GM18502 (cell line): Measurements from ENCODE around the gene BRINP3.
A peak's percentile ranks its signal among the peaks of the same experiment; 100 is the strongest.

Experiments used
- ATAC-seq: cut with Tn5 transposase; IDR thresholded peaks from one replicate; pipeline ENCODE4 v1.9.1; 2021; ENCODE audit warnings: mild to moderate bottlenecking; ENCODE audit not compliant: unreplicated experiment, poor library complexity

BRINP3 gene

DNA sequence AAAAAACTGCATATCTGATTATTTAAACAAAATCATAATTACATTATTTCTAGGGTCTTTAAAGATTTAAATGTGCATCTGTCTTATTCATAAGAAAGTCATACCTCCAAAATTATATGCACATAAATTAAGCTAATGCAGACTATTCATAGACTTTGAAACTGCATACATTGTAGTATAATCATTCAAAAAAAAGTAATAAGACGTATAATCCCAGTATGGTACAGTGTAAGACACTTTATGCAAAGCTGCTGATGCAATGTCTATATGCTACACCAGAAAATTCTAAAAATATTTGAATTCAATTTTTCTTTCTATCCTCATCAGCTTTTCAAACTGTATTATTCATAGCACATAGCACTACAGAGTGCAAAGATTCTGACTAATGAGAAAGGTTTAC, 22.0 kb downstream of the BRINP3 start:
- ATAC-seq, result no peak

- ATAC-seq, result no peak
These were observed 24.1 kb downstream of the BRINP3 start for GRCh38 chr1:190453550-190453949.

GRCh38 chr1:190452272-190452848, 25.3 kb downstream of the BRINP3 start:
- no peak for ATAC-seq

DNA sequence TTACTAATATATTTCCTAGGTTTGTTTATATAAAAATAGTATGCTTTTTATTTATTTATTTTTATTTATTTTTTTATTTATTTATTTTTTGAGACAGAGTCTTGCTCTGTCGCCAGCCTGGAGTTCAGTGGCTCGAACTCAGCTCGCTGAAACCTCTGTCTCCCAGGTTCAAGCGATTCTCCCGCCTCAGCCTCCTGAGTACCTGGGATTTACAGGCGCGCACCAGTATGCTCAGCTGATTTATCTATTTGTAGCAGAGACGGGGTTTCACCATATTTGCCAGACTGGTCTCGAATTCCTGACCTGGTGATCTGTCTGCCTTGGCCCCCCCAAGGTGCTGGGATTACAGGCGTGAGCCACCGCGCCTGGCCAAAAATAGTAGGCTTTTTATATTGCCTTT, 33.2 kb downstream of the BRINP3 start:
- no peak for ATAC-seq

DNA sequence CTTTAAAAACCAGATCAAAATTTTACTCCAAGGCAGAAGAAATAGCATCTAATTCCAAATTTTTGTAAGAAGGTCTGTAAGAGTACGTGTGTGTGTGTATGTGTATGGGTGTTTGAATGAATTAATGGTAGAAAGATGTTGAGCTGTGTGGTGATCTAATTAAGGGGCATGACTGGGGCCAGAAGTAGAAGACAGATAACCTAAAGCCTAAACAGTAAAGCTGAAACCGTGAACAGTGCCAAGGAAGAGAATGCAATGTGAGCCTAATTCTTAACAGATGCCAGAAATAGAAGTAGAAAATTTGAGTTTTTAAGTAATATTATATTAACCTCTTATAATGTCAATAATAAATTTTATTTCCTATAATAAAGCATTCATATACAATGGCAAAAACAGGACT, 38.2 kb downstream of the BRINP3 start:
- no peak for ATAC-seq

DNA sequence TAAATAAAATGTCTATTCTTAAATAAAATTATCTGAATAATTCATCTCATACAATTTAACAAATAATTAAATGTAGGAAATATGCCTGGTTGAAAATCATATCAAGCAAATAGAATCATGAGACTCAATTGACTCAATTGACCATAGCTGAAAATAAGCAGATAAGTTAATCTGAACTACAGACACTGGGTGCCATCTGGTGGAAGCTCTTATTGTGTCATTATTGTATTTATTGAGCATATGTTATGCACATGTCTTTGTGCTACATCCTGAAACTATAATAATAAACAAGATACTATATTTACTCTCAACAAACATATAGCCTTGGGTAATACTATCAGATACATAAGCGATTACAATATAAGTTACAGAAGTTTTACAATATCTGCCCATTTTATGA, 41.0 kb downstream of the BRINP3 start:
- peak; percentile 61 for ATAC-seq

DNA sequence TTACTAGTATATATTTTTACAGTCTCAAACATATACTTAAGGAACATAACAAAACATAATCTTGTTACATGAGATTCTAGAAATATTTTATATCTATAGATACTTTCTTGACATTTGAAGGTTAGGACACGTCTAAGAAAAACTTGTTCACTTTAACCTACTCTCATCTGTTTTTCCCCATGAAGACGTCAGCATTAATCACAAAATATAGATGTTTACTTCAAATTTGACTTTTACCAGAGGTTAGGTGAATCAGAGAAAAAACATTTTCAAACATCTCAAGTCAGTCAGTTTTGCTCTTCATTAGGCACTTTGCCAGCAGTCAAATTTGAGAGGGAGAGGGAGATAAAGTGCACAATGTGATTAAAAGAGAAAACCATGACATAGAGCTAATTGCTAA, 47.7 kb downstream of the BRINP3 start:
- no peak for ATAC-seq

DNA sequence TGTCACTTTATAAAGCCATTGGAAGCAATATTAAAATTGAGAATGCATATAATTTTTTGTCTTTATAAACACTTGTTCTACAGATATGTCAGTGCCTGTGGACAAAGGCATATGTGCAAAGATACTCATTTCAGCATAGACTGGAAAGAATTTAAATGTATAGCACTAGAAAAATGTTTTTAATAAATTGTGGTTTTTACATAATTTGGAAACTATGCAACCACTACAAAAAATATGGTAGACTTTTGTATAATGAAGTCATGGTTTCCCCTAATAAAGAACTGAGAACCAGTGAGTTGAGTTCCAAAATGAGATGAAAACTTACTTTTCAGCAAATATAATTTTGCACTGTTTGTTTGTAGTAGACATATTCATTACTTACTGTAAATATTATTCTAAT, 48.5 kb downstream of the BRINP3 start:
- ATAC-seq, result no peak

DNA sequence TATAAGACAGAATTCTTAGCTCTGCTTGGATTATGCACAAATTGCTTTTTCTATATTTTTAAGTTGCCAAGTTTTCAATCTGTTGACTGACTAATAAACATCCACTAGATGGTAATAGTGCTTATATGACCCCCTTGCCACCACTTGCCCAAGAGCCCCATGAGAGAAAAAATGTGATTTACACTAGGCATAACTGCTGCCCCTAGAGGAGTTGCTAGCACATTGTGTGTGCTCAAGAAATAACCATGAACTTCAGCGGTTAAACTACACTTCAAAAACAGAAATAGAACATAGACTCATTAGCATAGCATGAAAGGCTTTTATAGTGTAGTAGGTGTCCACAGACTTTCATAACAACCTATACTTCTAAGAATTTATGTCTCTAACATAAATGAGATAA, 61.4 kb downstream of the BRINP3 start:
- no peak for ATAC-seq

DNA sequence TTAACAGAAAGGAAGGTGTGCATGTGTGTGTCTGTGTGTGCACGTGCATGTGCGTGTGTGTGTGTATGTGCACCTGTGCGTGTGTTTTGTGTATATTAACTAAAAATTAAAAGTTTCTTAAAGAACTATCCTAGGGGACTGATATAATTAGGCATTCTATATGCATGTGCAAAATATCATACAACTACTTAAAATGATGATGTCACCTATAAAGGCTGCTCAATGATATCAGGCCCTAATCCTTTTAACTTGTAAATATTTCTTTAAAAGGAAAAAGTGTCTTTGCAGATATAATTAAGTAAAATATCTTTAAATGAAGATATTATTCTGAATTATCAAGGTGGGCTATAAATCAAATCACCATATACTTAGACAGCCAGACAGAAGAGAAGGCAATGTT, 64.5 kb downstream of the BRINP3 start:
- no peak for ATAC-seq

- ATAC-seq, result no peak
These were observed 74.3 kb downstream of the BRINP3 start for GRCh38 chr1:190403402-190403801.

DNA sequence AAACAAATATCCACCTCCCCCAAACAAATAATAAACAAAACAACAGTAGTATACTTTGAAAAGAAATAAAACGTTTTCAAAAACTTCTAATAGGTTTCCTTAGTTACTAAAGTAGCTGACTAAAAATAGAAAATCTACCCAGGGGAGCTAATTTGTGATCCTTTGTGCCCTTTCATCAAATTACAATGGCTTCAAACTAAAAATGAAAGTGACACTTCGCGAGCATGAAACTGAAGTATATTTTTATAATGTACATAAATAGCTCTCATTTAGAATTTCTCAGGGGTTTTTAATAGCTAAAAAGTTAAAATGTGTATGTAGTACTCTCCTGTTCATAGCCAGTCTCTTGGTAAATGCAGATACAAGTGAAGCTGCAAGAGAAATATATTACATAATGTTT, 78.4 kb downstream of the BRINP3 start:
- ATAC-seq, result no peak

GRCh38 chr1:190391582-190391981, 86.1 kb downstream of the BRINP3 start:
- no peak for ATAC-seq

DNA sequence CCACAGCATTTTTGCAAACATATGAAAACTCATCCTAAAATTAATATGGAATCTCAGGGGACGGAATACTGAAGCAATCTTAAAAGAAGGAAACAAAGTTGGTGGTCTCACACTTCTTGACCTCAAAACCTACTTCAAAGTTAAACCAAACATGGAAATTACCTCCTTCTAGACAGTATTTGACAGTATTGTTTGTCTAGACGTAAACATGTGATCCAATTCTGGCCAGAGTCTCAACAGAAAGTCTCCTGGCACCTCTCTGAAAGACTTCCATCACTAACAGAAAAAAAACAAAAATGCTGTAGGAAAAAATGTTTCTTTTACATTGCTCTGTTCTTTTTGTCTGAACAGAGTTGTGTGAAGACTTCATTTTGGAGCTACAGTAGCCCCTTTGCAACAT, 99.7 kb downstream of the BRINP3 start:
- ATAC-seq, result no peak

DNA sequence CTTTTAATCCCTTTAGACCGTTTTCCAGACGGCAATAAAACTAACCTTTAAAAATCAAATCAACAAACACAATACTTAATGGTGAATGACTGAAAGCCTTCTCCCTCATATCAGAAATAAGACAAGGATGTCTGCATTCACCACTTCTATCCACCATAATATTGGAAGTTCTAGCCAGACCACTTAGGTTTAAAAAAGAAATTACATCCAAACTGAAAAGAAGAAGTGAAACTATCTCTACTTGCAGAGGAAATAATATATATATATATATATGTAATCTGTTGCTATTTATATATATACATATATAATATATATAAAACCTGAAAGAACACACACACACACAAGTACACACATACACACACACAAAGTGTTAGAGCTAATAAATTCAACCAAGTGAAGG, 100.4 kb downstream of the BRINP3 start:
- ATAC-seq, result no peak

GRCh38 chr1:190376044-190376443, 101.6 kb downstream of the BRINP3 start:
- no peak for ATAC-seq

- peak; percentile 91 for ATAC-seq
These were observed 103.8 kb downstream of the BRINP3 start for GRCh38 chr1:190373705-190374336.

- no peak for ATAC-seq
These were observed 110.5 kb downstream of the BRINP3 start for GRCh38 chr1:190367200-190367599.

DNA sequence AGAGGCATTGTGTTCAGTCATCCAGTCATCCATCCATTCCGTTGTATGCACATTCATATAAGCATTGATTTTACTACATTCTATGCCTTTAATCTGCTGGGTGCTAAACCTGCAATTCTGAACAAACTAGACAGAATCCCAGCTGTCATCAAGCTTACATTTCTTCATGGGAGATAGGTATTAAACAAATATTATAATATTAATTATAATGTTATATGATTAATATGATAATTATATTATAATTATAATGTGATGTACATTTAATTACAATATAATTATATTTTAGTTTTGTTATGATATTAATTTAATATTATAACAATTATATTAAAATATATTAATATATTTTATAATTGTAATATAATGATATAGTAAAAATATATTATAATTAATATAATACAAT, 112.4 kb downstream of the BRINP3 start:
- ATAC-seq, result no peak

- no peak for ATAC-seq
These were observed 124.0 kb downstream of the BRINP3 start for GRCh38 chr1:190353538-190354101.

DNA sequence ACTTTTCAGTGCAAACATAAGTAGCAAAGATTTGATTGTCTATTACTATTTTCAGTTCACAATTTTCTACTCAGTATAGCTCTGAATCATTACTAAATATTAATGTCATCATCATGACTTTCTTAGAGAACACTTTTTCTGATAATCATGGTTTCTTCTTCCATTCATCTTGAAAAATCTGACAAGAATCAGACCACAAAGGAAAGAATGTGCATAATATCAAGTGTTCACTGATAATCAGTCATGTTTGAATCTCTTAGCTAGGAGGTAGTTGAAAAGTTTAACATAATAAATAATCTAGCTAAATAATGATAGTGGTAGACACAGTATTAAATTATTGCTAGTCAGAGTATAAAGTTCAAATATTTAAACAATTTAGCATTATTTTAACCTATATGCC, 133.2 kb downstream of the BRINP3 start:
- no peak for ATAC-seq

DNA sequence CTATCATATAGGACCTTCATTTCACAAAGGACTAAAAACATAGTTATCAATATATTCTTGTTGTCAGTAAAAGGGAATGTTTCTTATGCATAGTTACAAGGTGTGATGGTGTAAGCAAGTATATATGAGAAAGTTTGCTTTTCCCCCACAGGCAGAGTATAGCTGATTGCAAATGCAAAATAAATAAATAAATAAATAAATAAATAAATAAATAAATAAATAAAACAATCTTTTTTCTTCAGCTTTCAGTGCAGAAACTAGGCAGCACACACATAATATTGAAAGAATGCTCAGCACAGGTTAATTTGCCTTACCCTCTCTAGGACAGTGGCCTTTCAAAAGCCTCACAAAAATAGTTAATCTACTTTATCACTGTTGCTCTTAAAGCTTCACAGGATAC, 138.8 kb downstream of the BRINP3 start:
- no peak for ATAC-seq
